ENCODE data around the gene TCF12. TPM values are rescaled to one million over a fixed set of nuclear protein-coding genes. Genes with fewer than 3 reads are reported as not detected.

TCF12 gene
- total and polyA plus RNA-seq, 2 donors (not counting 3 experiments of a cell fraction or from before 2014, with no cell fraction given) = 72.1 to 133 TPM

DNA sequence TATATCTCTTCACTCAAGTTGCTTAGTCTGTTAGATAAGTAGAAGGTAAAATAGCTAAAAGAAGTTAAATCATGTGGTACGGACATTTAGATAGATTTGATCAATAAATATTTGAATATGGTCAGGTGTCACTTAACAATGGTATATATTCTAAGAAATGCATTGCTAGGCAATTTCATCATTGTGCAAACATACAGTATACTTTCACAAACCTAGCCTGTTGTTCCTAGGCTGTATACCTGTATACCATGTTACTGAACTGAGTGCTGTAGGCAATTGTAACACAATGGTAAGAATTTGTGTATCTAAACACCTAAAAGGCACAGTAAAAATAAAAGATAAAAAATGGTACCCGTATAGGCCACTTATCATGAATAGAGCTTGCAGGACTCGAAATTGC lies 345.1 kb downstream of the TCF12 start:
- Histone ChIP-seq H3K27me3 (ENCODE audit: control insufficient read depth in 2 of 2, insufficient read depth in 2 of 2, low read length in 2 of 2) (no peaks in the 10 kb centered on the region), H3K27ac (ENCODE audit: insufficient read depth, low read depth, low read length) (no peak overlapping the region), H3K4me2 (ENCODE audit: insufficient read depth, low read length) (no peak overlapping the region), H3K9me1 (replicated peaks; ENCODE audit: control insufficient read depth, extremely low read depth, insufficient read depth, low read length) (no peaks in the 10 kb centered on the region), H3K79me2 (ENCODE audit: control insufficient read depth, insufficient read depth, low read length) (peaks cover 3% of the 10 kb centered on the region), H3K9ac (replicated peaks; ENCODE audit: extremely low read depth, insufficient read depth, low read length) (no peak overlapping the region), H2AFZ (ENCODE audit: low read depth, low read length) (no peak overlapping the region), H3K4me1 (ENCODE audit: control insufficient read depth, extremely low read depth, insufficient read depth, low read length) (no peaks in the 10 kb centered on the region), H4K20me1 (replicated peaks; ENCODE audit: control insufficient read depth, extremely low read depth, insufficient read depth, low read length) (no peaks in the 10 kb centered on the region), H3K4me3 (replicated peaks in 1 of 3; ENCODE audit: insufficient read depth in 1 of 3, low read depth in 1 of 3, low read length in 3 of 3) (no peak overlapping the region), H3K9me3 (replicated peaks; ENCODE audit: control insufficient read depth, insufficient read depth, low read length) (no peaks in the 10 kb centered on the region), H3K36me3 (ENCODE audit: control insufficient read depth in 2 of 2, extremely low read depth in 1 of 2, insufficient read depth in 2 of 2, low read length in 2 of 2) (peaks cover 7 to 13% of the 10 kb centered on the region in 2 experiments)
- BruUV-seq (replicated peaks) = no TSS peak
- dilution Hi-C loops (cut with MboI; ENCODE audit: extremely low pct_ligation_motif_present, low sequenced_read_pairs) (no loop called here), intact Hi-C loops (cut with micrococcal nuclease) (no loop called here)
- ChIA-PET POLR2A (no interaction called here), CTCF (interaction anchor here (0.9 to 1.6 kb wide), 3 partner anchors 9 to 43 kb away, joined by 3 read pairs; no protein-coding TSS in a partner anchor)
- no peak for FAIRE-seq
- no peak for DNase-seq (ENCODE audit: low read depth, low spot score)
- TF ChIP-seq MYC (IDR thresholded peaks at IDR 0.05; ENCODE audit: low read depth, low read length) (no peak), FOS (IDR thresholded peaks at IDR 0.05; ENCODE audit: borderline replicate concordance, insufficient read depth, low read length) (no peak)

DNA sequence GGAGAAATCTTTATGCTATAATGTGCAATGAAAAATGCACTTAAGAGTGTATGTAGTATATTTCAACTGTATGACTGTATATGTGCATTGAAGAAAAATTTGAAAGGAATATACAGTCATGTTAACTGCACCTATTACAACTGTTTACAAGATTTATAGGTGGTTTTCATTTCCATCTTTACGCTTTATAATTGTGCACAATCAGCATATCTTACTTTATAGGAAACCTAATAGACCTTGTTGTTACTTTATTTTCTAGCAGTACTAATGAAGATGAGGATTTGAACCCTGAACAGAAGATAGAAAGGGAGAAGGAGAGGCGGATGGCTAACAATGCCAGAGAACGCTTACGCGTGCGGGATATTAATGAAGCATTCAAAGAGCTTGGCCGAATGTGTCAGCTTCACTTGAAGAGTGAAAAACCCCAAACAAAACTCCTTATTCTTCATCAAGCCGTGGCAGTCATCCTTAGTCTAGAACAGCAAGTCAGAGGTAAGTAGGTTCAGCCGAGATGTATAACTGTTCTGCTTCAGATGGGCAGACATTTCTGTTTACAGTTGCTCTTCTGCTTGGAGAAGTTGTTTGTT lies 354.4 kb downstream of the TCF12 start:
- no TSS peak for BruUV-seq (replicated peaks)
- Histone ChIP-seq H3K4me2 (ENCODE audit: insufficient read depth, low read length) (no peak overlapping the region), H3K4me1 (ENCODE audit: control insufficient read depth, extremely low read depth, insufficient read depth, low read length) (no peaks in the 10 kb centered on the region), H3K27ac (ENCODE audit: insufficient read depth, low read depth, low read length) (no peak overlapping the region), H3K27me3 (ENCODE audit: control insufficient read depth in 2 of 2, insufficient read depth in 2 of 2, low read length in 2 of 2) (no peaks in the 10 kb centered on the region), H3K79me2 (ENCODE audit: control insufficient read depth, insufficient read depth, low read length) (peaks cover 3% of the 10 kb centered on the region), H2AFZ (ENCODE audit: low read depth, low read length) (no peak overlapping the region), H3K36me3 (ENCODE audit: control insufficient read depth in 2 of 2, extremely low read depth in 1 of 2, insufficient read depth in 2 of 2, low read length in 2 of 2) (peaks cover 4 to 11% of the 10 kb centered on the region in 2 experiments), H3K9ac (replicated peaks; ENCODE audit: extremely low read depth, insufficient read depth, low read length) (no peak overlapping the region), H3K9me3 (replicated peaks; ENCODE audit: control insufficient read depth, insufficient read depth, low read length) (no peaks in the 10 kb centered on the region), H3K4me3 (replicated peaks in 1 of 3; ENCODE audit: insufficient read depth in 1 of 3, low read depth in 1 of 3, low read length in 3 of 3) (no peak overlapping the region), H4K20me1 (replicated peaks; ENCODE audit: control insufficient read depth, extremely low read depth, insufficient read depth, low read length) (no peaks in the 10 kb centered on the region), H3K9me1 (replicated peaks; ENCODE audit: control insufficient read depth, extremely low read depth, insufficient read depth, low read length) (peaks cover 3% of the 10 kb centered on the region)
- CTCF ChIA-PET = interaction anchor here (1.1 kb wide), 2 partner anchors 10 to 127 kb away, joined by 3 read pairs; no protein-coding TSS in a partner anchor
- POLR2A ChIA-PET = interaction anchor here (0.5 kb wide), 1 partner anchor 18 kb away, joined by 3 read pairs; no protein-coding TSS in a partner anchor
- FAIRE-seq = no peak
- TF ChIP-seq POLR2A (IDR thresholded peaks at IDR 0.05; ENCODE audit: low read depth, low read length) (no peak), FOS (IDR thresholded peaks at IDR 0.05; ENCODE audit: borderline replicate concordance, insufficient read depth, low read length) (no peak), JUN (IDR thresholded peaks at IDR 0.05; ENCODE audit: borderline replicate concordance, insufficient read depth, insufficient read length, low read depth) (no peak), MYC (IDR thresholded peaks at IDR 0.05; ENCODE audit: low read depth, low read length) (no peak), EZH2 (IDR thresholded peaks at IDR 0.05; ENCODE audit: borderline replicate concordance, low read depth, low read length, severe bottlenecking) (no peak), POLR2AphosphoS5 (IDR thresholded peaks at IDR 0.05; ENCODE audit: insufficient read depth, low read depth, low read length) (no peak), GATA2 (IDR thresholded peaks at IDR 0.05; ENCODE audit: insufficient read depth, insufficient read length, low read depth, low read length) (no peak)
- TF ChIP-seq, protein P1, sequence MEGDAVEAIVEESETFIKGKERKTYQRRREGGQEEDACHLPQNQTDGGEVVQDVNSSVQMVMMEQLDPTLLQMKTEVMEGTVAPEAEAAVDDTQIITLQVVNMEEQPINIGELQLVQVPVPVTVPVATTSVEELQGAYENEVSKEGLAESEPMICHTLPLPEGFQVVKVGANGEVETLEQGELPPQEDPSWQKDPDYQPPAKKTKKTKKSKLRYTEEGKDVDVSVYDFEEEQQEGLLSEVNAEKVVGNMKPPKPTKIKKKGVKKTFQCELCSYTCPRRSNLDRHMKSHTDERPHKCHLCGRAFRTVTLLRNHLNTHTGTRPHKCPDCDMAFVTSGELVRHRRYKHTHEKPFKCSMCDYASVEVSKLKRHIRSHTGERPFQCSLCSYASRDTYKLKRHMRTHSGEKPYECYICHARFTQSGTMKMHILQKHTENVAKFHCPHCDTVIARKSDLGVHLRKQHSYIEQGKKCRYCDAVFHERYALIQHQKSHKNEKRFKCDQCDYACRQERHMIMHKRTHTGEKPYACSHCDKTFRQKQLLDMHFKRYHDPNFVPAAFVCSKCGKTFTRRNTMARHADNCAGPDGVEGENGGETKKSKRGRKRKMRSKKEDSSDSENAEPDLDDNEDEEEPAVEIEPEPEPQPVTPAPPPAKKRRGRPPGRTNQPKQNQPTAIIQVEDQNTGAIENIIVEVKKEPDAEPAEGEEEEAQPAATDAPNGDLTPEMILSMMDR (IDR thresholded peaks at IDR 0.05; ENCODE audit: extremely low read depth in 1 of 2, insufficient read depth in 1 of 2, low read depth in 1 of 2, low read length in 2 of 2) = no peak
- TF ChIP-seq, protein P2, sequence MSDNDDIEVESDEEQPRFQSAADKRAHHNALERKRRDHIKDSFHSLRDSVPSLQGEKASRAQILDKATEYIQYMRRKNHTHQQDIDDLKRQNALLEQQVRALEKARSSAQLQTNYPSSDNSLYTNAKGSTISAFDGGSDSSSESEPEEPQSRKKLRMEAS (IDR thresholded peaks at IDR 0.05; ENCODE audit: insufficient read depth, insufficient read length) = no peak
- dilution Hi-C loops (cut with MboI; ENCODE audit: extremely low pct_ligation_motif_present, low sequenced_read_pairs) (no loop called here), intact Hi-C loops (cut with micrococcal nuclease) (no loop called here)
- no peak for DNase-seq (ENCODE audit: low read depth, low spot score)
